Tibial nerve (tissue), 3 donors: ENCODE measurements around the gene TENM4.

Source experiments
- CTCF ChIP-seq, 5 experiments: fragments of 200-600 bp in 3 of 5; fragments of 450-650 bp in 2 of 5; sonication (generic) in 3 of 5; IDR thresholded peaks; one replicate each; pipeline ENCODE4 v1.5.1; 2016 to 2019; ENCODE audit warnings: antibody characterized with exemption in 5 of 5, mild to moderate bottlenecking in 3 of 5, moderate library complexity in 2 of 5
- POLR2A ChIP-seq, 2 donors: fragments of 450-650 bp; IDR thresholded peaks; one replicate each; pipeline ENCODE4 v1.6.1; 2017; ENCODE audit warnings: antibody characterized with exemption in 2 of 2, mild to moderate bottlenecking in 2 of 2, moderate library complexity in 2 of 2

GRCh38 chr11:78752494-78752893 is 688.3 kb downstream of the TENM4 start:
- TF ChIP-seq POLR2A (IDR thresholded peaks at IDR 0.05) (no peak), CTCF (IDR thresholded peaks at IDR 0.05) (no peak)
